Measurements from ENCODE around the gene UBAC2.

- no peak for TF ChIP-seq CTCF (conservative IDR thresholded peaks at IDR 0.05 in 1 of 2, IDR thresholded peaks at IDR 0.05 in 1 of 2; ENCODE audit: low read depth in 1 of 2, low read length in 2 of 2)
- TF ChIP-seq EZH2 (IDR thresholded peaks at IDR 0.05; ENCODE audit: low read length, missing control alignments), result no peak
Observed at GRCh38 chr13:99405966-99406365, 205.3 kb downstream of the UBAC2 start.

Measured in fibroblast of lung (primary cell).